GM21825 (cell line): Measurements from ENCODE around the gene ASTN2.
"Not testable (repeated sequence)": the region's sequence is repeated elsewhere in the genome, so short reads cannot be mapped to it uniquely, and the experiment has no call there.

Experiments used
- ATAC-seq: cut with Tn5 transposase; IDR thresholded peaks from one replicate; pipeline ENCODE4 v1.9.1; 2021; ENCODE audit warnings: mild to moderate bottlenecking, moderate library complexity; ENCODE audit not compliant: unreplicated experiment

The ASTN2 gene

DNA sequence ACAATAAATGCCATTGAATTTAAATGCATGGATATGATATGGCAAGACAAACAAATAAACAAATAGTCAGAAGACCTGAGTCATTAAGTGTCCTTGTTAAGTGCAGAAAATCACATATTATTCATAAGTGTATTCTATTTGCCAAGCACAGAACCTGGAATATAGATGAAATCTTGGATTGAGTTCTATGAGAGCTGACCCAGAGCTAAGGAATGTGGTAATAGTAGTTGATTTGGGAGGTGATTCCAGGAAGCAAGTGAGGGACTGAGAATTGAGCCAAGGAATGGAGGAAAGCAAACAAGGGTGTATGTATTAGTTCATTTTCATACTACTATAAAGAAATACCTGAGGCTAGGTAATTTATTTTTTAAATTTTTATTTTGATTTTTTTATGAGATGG, 518.9 kb downstream of the ASTN2 start:
- no peak for ATAC-seq

DNA sequence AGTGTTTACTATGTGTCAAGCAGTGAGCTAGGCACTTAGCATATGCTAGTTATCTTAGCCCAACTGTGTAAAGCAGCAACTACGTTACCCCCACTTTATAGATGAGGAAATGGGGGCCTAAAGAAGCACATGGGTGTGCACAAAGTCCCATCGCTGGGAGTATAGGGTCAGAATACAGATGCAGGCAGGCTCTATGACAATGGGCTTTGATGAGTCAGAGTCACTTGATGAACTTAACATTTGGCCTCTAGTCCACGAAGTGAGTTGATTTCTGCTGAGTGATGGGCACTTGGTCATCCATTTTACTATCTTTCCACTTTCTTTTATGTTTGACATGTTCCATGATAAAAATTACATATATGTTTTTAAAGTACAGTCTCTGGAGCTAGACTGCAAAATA, 523.4 kb downstream of the ASTN2 start:
- no peak for ATAC-seq

DNA sequence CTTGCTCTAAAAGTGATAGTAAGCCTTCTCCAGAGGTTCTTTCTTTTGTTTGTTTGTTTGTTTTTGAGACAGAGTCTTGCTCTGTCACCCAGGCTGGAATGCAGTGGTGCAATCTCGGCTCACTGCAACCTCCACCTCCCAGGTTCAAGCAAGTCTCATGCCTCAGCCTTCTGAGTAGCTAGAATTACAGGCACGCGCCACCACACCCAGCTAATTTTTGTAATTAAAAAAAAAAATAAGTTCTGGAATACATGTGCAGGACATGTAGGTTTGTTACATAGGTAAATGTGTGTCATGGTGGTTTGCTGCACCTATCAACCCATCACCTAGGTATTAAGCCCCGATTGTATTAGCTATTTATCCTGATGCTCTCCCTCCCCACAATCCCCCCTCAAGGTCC, 526.4 kb downstream of the ASTN2 start:
- not testable (repeated sequence) for ATAC-seq

DNA sequence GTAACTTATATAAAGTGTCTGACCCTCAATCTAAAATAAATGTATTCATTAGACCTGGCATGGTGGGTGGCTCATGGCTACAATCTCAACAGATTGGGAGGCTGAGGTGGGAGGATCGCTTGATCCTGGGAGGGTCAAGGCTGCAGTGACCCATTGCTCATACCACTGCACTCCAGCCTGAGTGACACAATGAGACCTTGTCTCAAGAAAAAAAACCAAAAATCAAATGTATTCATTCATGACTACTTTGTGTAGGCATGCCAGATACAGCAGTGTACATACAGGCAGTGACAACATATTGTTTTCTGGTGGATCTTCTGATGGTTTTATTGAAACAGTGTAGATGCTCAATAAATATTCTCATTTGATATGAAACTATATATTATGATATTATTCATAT, 526.8 kb downstream of the ASTN2 start:
- ATAC-seq: no peak

DNA sequence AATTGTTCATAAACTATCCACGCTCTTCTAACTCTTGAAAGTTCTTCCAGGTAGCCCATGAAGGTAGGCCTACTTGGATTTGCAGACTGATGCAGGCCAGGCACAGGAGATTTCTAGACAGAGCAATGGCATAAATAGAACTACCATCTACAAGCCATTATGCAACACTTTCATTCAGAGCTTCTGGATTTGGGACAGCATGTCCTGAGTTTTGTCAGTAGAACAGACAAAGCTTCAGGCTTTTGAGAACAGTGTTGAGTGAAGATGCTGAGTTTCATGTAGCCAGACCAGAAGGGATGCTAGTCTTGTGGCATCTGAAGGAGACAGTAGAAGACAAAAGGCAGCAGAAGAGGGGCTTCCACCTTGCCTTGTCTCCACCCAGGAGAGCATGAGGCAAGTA, 531.2 kb downstream of the ASTN2 start:
- no peak for ATAC-seq

DNA sequence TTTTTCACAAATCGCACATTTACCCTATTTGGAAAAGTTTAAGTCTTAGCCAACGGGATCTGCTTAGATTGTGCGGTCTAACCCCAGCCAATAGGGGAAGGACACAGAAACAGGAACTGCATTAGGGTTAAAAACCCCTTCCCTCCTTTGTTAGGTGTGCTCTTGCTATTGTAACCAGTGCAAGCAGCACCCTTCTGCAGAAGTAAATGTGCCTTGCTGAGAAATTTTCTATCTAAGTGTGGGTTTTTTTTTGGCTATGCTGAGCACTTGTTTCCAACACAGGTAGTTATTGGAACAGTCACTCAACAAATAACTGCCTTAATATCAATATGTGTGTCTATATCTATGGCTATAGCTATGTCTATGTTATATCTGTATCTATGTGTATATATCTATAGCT, 537.8 kb downstream of the ASTN2 start:
- no peak for ATAC-seq

DNA sequence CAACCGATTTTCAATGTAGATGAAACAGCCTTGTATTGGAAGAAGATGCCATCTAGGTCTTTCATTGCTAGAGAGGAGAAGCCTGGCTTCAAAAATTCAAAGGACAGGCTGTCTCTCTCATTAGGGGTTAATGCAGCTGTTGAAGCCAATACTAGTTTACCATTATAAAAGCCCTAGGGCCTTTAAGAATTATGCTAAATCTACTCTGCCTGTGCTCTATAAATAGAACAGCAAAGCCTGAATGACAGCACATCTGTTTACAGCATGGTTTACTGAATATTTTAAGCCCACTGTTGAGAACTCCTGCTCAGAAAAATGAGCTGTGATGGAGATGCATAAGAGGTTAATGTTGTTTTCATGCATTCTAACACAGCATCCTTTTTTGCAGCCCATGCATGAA, 539.3 kb downstream of the ASTN2 start:
- ATAC-seq: no peak

DNA sequence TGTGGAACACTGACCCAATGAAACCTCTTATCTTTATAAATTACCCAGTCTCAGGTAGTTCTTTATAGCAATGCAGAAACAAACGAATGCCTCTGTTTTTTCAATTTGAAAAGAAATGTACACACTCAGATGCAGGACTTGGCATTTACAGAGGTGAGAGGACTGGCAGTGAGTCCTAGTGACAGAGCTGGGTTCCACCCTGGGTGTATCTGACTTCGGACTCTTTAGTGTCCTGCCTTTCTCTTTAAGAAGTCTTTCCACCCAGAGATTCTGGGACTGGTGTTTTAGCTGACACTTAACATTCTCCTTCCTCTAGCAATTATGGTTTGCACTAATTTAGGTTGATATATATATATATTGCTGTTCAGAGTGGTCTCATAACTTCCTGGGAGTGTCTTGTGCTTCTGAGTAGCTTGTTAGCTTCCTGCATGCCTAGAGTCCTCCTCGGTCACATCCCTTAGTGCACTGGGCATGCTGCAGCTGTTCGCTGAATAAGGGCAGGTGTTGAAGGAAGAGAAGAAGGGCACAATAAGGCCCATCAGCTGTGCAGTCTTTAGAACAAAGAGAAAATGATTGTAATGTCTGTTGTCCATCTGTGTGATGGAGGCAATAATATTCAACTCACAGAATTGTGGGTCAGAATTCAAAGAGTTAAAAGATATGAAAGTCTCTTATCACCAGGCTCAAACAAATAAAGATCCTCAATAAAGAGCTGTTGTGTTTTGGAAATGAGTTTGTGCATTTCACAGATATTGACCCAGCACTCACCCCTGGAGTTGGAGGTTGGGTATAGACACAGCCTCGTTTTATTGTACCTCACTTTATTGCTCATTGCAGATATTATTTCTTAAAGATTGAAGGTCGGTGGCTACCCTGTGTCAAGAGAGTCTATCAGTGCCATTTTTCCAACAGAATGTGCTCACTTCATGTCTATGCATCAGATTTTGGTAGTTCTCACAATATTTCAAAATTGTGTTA, 540.6 kb downstream of the ASTN2 start:
- no peak for ATAC-seq

DNA sequence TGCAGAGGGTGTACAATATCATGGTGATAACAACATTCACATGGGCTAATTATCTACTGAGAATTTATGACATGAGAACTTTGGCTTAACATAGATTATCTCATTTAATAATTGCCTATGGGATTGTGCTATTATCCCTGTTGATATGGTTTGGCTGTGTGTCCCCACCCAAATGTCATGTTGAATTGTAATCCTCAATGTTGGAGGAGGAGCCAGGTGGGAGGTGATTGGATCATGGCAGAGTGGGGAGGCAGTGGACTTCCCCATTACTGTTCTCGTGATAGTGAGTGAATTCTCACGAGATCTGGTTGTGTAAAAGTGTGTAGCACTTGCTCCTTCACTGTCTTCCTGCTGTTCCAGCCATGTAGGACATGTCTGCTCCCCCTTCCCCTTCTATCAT, 541.4 kb downstream of the ASTN2 start:
- ATAC-seq: no peak

DNA sequence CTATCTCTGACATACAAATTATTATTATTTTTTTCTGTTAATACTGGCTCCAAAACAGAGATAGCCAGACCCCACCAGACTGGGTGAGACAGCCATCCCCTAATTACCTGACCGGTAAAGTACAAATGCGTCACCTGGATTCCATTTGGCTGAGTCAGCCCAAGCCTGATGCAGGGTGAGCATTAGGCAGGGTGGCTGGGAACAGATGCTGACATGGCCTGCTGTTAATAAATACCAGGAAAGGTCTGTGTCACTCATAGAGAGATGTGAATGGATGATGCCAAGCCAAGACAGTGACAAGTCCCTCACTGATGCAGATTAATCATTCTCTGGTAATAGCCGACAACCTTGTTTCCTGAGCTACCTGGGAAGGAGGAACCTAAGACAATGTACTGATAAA, 544.3 kb downstream of the ASTN2 start:
- no peak for ATAC-seq

DNA sequence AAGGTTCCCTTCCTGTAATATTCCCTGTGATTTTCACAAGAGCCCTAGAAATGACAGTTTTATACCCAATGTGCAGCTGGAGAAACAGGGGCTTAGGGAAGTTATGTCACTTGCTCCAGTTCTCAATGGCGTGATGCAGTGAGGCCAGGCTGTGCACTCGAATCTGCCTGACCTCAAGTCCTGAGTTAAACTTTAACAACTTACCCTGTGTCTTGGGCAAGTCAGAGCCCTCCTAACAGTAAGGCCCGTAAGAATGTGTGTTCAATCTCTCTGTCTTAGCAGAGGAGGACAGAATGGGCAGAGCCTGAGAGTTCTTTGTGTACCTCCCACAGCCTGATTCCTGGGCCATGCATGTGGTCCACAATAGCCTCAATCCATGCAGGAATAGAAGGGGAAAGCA, 546.7 kb downstream of the ASTN2 start:
- no peak for ATAC-seq

DNA sequence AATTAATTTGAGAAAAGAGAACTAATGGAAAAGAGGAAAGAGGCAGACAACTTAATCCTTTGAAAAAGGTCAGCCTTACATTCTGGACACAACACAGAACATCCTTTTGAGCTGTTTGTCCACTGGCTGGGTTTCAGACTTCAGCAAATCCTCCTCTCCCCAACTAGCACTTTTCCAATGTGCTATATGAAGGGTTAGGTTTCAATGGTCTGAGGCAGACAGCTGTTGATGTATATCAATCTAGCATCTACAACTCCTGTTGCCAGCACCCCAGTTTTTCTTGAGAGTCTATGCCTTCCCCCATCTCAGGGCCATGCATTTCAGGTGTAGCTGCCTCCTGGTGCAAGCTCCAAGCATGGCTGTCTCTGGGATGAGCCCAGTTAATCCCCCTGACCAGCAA, 553.5 kb downstream of the ASTN2 start:
- ATAC-seq: no peak

DNA sequence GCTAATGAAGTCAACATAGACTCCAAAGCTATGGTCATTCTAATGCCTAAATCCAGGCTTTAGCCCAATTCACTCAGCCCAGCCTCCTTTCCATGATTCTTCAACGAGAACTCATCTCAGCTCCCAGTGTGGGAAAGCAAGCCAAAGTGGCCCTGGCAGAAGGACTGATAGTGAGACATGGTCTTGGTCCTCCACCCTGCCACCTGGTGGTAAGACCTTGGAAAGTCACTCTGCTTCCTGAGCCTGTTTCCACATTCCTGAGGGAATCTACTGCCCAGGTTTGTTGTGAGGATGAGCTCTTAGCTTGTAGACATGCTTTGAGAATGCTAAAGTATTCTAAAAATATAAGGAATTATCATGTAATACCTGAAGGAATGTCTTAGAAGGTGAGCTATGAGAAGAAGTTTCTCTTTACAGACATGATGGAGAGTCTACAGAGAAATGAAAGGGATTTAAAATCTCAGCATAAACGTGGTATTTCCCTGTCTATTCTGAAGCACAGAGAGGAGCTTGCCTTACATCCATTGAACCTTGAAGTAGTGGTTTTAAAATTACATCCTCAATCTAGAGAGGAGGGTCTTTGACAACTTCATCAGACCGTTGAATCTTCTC, 554.2 kb downstream of the ASTN2 start:
- peak; percentile 67 for ATAC-seq

DNA sequence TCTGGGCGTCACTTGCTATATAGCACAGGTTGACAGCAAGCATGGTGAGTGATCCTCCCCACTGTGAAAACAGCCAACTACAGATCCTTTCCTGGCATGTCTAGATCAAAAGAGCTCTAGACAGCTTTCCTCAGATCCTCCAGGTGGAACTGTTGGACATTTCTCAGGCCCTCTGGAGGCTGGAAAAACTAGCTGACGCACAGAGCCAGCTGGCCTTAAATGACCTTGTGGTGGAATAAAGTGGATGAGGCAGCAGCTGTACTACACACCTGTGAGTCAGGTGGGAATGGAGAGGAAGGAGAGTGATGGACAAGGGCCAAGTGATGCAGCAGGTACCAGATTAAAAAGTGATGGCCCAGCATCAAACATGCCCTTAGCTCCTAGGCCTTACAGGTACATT, 555.1 kb downstream of the ASTN2 start:
- ATAC-seq: no peak

DNA sequence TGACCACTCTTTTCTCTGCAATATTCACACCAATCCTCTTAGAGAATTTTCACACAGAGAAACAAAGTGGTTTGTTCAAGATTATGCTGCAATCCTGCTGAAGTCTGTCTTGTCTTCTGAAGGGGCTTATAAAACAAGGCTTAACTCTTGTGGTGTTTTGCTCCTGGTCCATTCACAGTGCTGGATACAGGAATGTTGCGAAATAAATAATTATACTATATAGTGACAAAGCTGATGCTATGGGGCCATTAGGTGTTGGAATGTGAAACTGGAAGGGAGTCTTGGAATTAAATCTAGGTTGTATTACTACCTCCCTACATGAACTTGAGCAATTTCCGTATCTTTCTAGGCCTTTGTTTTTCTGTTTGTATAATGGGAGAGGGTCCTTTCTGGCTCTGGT, 557.5 kb downstream of the ASTN2 start:
- no peak for ATAC-seq

DNA sequence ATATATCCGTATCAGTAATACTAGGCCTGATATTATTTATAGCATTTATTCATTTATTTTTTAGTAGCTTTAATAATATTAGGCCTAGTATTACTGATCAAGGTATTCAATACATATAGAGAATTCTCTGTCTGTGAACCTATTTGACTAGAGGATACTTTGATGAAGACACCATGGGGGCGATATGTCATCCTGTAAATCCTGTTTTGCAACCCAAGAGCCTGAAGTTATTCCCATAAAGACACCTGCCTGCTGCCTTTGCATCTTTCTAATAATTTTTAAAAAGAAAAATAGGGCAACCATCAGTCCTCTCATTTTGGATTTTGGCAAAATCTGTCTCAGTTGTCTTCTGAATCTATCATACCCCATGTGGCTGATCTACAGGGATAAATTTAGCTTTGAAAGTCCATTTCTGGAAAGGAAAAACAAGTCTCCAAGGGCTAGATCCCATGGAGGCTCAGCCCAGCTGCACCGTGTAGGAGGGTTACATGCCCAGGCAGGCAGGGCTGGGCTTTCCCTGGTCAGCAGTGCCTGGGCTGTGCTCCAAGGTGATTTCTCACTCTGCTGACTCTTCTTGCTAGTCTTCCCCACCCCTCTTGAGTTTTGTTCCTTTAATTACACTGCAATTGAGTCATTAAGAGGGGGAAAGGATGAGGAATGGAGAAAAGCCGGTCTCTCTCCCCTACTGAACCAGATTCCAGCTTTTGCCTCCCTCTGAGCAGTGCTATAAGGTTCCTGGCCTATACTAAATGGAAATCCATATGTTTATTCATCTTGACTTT, 558.8 kb downstream of the ASTN2 start:
- ATAC-seq: no peak

DNA sequence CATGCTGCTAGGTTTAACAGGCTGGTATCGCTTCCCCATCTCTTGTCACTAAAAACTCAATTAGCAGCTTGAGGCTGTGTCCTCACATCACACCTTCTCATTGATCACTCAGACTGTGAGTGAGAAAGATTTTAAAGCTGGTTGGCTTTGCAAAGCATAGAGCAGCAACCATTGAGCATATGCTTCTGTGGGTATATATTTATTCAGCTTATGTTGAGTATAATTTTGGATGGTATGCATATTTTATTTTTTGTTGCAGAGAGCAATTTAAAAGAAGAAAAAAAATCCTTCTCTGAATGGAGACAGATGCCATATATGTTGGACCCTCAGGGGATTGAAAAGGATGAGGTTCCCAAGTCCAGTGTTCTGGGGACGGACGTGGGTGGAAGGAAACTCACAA, 565.1 kb downstream of the ASTN2 start:
- ATAC-seq: no peak

DNA sequence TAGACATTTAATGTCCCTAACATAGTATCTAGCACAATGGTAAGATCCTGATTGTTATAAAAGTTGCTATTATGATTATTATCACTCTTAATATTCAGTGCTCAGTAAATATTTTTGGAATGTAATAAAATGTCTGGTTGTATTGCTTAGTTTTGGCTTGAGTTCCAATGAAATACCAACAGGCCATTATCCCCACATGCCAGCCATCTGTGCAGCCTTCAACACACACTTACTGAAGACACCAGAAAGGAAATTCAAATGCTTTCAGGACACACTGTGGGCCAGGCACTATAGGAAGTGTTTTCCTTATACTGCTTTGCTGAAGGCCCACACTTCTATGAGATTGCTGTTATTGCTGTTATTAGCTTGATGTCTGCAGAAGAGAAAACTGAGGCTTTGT, 570.2 kb downstream of the ASTN2 start:
- no peak for ATAC-seq

DNA sequence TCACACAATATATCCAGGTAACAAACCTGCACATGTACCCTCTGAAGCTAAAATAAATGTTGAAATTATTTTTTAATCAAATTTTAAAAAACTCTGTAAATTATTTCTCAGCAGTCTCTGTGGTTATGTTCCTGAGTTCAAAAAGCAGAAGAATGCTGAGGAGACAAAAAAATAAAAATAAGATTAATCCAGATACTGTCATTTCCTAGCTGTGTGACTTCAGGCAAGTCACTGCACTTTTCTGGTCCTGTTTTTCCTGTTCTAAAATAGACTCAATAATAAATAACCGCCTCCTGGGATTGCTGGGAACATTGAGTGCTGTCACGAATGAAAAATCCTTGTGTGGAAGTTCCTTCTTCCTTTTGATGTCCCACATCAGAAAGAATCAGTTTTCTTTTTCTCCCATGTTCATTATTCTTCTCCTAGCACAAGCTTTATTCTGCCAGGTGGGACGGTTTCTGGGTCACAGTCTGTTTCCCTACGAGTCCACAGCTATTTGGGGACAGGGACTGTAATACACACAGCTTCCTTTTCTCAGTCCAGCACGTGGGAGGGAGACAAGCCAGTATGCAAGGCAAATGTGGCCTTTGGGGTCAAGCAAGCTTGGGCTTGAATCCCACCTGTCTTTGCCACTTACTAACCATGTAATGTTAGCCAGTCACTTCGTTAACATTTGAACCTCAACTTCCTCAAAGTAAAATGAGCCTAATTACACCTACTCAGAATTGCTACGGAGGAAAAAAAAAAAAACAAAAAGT, 570.8 kb downstream of the ASTN2 start:
- ATAC-seq: no peak

DNA sequence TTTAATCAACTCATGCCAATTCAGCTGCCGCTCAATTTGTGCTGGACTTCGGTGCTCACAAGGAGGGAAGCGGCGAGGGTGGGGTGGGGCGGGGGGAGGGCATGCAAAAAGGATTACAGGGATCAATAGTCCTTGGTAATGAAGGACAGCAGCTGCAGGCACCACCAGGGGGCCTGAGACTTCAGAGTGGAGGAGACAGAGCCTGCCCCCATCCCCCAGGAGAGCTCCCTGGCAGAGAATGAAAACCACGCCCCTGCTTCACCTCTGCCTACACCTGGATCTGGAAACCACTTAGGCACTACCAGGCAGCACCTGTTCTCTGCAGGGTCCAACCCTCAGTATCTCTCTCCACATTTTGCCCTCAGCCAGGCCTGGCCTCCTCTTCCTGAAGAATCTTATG, 572.2 kb downstream of the ASTN2 start:
- no peak for ATAC-seq

DNA sequence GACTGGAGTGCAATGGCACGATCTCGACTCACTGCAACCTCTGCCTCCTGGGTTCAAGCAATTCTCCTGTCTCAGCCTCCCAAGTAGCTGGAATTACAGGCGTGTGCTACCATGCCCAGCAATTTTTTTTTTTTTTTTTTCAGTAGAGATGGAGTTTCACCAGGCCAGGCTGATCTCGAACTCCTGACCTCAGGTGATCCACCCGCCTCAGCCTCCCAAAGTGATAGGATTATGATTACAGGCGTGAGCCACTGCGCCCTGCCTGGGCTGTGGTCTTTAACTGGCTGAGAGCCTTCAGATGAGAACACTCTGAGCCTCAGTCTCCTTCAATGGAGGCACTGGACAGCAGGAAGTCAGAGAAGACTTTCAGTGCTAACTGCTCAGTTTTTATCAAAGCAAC, 576.4 kb downstream of the ASTN2 start:
- not testable (repeated sequence) for ATAC-seq
